ENCODE measurements around the gene CILP. TPM values are rescaled to one million over a fixed set of nuclear protein-coding genes. Genes with fewer than 3 reads are reported as not detected.

CILP gene
- total and polyA plus RNA-seq, 2 of the 13 experiments (the other 11 are each of a cell fraction or from before 2014, with no cell fraction given), result 0.03 TPM; not detected in 1

- TF ChIP-seq, protein P1, sequence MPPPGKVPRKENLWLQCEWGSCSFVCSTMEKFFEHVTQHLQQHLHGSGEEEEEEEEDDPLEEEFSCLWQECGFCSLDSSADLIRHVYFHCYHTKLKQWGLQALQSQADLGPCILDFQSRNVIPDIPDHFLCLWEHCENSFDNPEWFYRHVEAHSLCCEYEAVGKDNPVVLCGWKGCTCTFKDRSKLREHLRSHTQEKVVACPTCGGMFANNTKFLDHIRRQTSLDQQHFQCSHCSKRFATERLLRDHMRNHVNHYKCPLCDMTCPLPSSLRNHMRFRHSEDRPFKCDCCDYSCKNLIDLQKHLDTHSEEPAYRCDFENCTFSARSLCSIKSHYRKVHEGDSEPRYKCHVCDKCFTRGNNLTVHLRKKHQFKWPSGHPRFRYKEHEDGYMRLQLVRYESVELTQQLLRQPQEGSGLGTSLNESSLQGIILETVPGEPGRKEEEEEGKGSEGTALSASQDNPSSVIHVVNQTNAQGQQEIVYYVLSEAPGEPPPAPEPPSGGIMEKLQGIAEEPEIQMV (CRISPR knock-in tag; IDR thresholded peaks at IDR 0.05; ENCODE audit: low read depth), result no peak
- 0 out of 2 replicates have a peak, but pooled peaks have one; percentile 20 for TF ChIP-seq BCL6 (CRISPR knock-in tag; IDR thresholded peaks at IDR 0.05)
- TF ChIP-seq, protein P2, sequence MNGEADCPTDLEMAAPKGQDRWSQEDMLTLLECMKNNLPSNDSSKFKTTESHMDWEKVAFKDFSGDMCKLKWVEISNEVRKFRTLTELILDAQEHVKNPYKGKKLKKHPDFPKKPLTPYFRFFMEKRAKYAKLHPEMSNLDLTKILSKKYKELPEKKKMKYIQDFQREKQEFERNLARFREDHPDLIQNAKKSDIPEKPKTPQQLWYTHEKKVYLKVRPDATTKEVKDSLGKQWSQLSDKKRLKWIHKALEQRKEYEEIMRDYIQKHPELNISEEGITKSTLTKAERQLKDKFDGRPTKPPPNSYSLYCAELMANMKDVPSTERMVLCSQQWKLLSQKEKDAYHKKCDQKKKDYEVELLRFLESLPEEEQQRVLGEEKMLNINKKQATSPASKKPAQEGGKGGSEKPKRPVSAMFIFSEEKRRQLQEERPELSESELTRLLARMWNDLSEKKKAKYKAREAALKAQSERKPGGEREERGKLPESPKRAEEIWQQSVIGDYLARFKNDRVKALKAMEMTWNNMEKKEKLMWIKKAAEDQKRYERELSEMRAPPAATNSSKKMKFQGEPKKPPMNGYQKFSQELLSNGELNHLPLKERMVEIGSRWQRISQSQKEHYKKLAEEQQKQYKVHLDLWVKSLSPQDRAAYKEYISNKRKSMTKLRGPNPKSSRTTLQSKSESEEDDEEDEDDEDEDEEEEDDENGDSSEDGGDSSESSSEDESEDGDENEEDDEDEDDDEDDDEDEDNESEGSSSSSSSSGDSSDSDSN (CRISPR knock-in tag; IDR thresholded peaks at IDR 0.05), result peak; percentile 25
- 0 out of 2 replicates have a peak, but pooled peaks have one; percentile 8 for TF ChIP-seq TFAP4 (IDR thresholded peaks at IDR 0.05; ENCODE audit: borderline replicate concordance, low read depth)
- no peak for TF ChIP-seq LRRFIP1 (CRISPR knock-in tag; conservative IDR thresholded peaks at IDR 0.05)
- TF ChIP-seq ZNF883 (CRISPR knock-in tag; IDR thresholded peaks at IDR 0.05; ENCODE audit: not compliant biosample characterization), result no peak
- TF ChIP-seq GFI1 (CRISPR knock-in tag; IDR thresholded peaks at IDR 0.05; ENCODE audit: borderline replicate concordance), result no peak
- TF ChIP-seq ZNF704 (CRISPR knock-in tag; IDR thresholded peaks at IDR 0.05; ENCODE audit: borderline replicate concordance), result no peak
- TF ChIP-seq HMG20B (CRISPR knock-in tag; conservative IDR thresholded peaks at IDR 0.05), result no peak
- no peak for TF ChIP-seq NFRKB (IDR thresholded peaks at IDR 0.05)
- TF ChIP-seq ZFX (CRISPR knock-in tag; IDR thresholded peaks at IDR 0.05; ENCODE audit: low read depth), result peak; percentile 76
- peak; percentile 68; the same call in 1 of the 2 replicates for TF ChIP-seq ATF2 (CRISPR knock-in tag; IDR thresholded peaks at IDR 0.05)
- 0 out of 2 replicates have a peak, but pooled peaks have one; percentile 31 for TF ChIP-seq JUN (CRISPR knock-in tag; IDR thresholded peaks at IDR 0.05)
- TF ChIP-seq FOXA3 (CRISPR knock-in tag; IDR thresholded peaks at IDR 0.05), result peak; percentile 90
- TF ChIP-seq JDP2 (CRISPR knock-in tag; IDR thresholded peaks at IDR 0.05; ENCODE audit: borderline replicate concordance), result no peak
- TF ChIP-seq FOSL2 (CRISPR knock-in tag; IDR thresholded peaks at IDR 0.05), result peak; percentile 64
- TF ChIP-seq FLYWCH1 (CRISPR knock-in tag; IDR thresholded peaks at IDR 0.05), result no peak
- TF ChIP-seq ASH2L (IDR thresholded peaks at IDR 0.05; ENCODE audit: insufficient read length, low read depth, low read length), result peak; percentile 27
Observed at GRCh38 chr15:65245096-65245856, 34.0 kb upstream of the CILP start (continued).
